Ascending aorta (tissue), 2 donors: Measurements from ENCODE around the gene SIGLECL1. TPM values are rescaled to one million over a fixed set of nuclear protein-coding genes. Genes with fewer than 3 reads are reported as not detected.

Experiments
- DNase-seq, 2 donors: peaks; one replicate each; pipeline ENCODE4 v3.0.0-alpha.2; 2019; ENCODE audit warnings: low spot score in 2 of 2
- H3K27ac ChIP-seq, 2 donors: fragments of 200-600 bp; sonication (generic); one replicate each; pipeline ENCODE4 v1.5.1; 2016 to 2017; ENCODE audit warnings: mild to moderate bottlenecking in 1 of 2
- H3K27me3 ChIP-seq: fragments of 200-600 bp; sonication (generic); one replicate; pipeline ENCODE4 v1.5.1; 2017
- H3K36me3 ChIP-seq, 2 donors: fragments of 200-600 bp; sonication (generic); one replicate each; pipeline ENCODE4 v1.5.1; 2016
- H3K4me1 ChIP-seq, 2 donors: fragments of 200-600 bp; sonication (generic); one replicate each; pipeline ENCODE4 v1.5.1; 2016 to 2017; ENCODE audit warnings: mild to moderate bottlenecking in 1 of 2
- H3K4me3 ChIP-seq, 2 donors: fragments of 200-600 bp; sonication (generic); one replicate each; pipeline ENCODE4 v1.5.1; 2016 to 2017; ENCODE audit warnings: mild to moderate bottlenecking in 1 of 2
- H3K9me3 ChIP-seq, 2 donors: fragments of 200-600 bp; sonication (generic); one replicate each; pipeline ENCODE4 v1.5.1; 2016
- CTCF ChIP-seq, 3 experiments: fragments of 200-600 bp in 2 of 3; fragments of 450-650 bp in 1 of 3; sonication (generic) in 2 of 3; IDR thresholded peaks; one replicate each; pipeline ENCODE4 v1.5.1; 2016 to 2019; ENCODE audit warnings: antibody characterized with exemption in 3 of 3, mild to moderate bottlenecking in 1 of 3, moderate library complexity in 1 of 3
- intact Hi-C: fragments of 100-400 bp; cut with DNase I; formaldehyde crosslinking; loops from one replicate; pipeline ENCODE4 v1.15.1; 2023
- total RNA-seq: library from RNA; depleted of rRNA; stranded (reverse); fragments of >200 nt; gene quantifications from one replicate; pipeline ENCODE4 v1.1.0, GENCODE V29; 2016

The SIGLECL1 gene
- total RNA-seq: not detected

GRCh38 chr19:51250786-51251467, at the start of gene SIGLECL1:
Gene SIGLECL1 (plus strand): TSS chr19:51251080. CDS start chr19:51264073, 12,993 bp downstream.
- no peaks in the 10 kb centered on the region for H3K4me1 ChIP-seq
- TF ChIP-seq CTCF (IDR thresholded peaks at IDR 0.05): no peak
- no peaks in the 10 kb centered on the region for H3K36me3 ChIP-seq
- intact Hi-C loops: no loop called here
- H3K27ac ChIP-seq: no peak within 1 kb of the TSS
- no peaks in the 10 kb centered on the region for H3K9me3 ChIP-seq
- no peaks in the 10 kb centered on the region for H3K27me3 ChIP-seq
- no peak within 1 kb of the TSS for H3K4me3 ChIP-seq
- DNase-seq: no peak

- H3K4me3 ChIP-seq: no peak overlapping the region
- H3K4me1 ChIP-seq: no peaks in the 10 kb centered on the region
- H3K27me3 ChIP-seq: no peaks in the 10 kb centered on the region
- no peaks in the 10 kb centered on the region for H3K9me3 ChIP-seq
- H3K36me3 ChIP-seq: no peaks in the 10 kb centered on the region
- intact Hi-C loops: no loop called here
- H3K27ac ChIP-seq: no peak overlapping the region
- TF ChIP-seq CTCF (IDR thresholded peaks at IDR 0.05): no peak
- no peak for DNase-seq
Observed at GRCh38 chr19:51201712-51202111, 49.2 kb upstream of the SIGLECL1 start.

GRCh38 chr19:51203916-51204315, 47.0 kb upstream of the SIGLECL1 start:
- Histone ChIP-seq H3K4me1 (no peaks in the 10 kb centered on the region), H3K9me3 (no peaks in the 10 kb centered on the region), H3K36me3 (no peaks in the 10 kb centered on the region), H3K27me3 (no peaks in the 10 kb centered on the region), H3K4me3 (no peak overlapping the region), H3K27ac (no peak overlapping the region)
- DNase-seq: no peak
- intact Hi-C loops: no loop called here
- no peak for TF ChIP-seq CTCF (IDR thresholded peaks at IDR 0.05)

GRCh38 chr19:51204321-51204720, 46.6 kb upstream of the SIGLECL1 start:
- no peak overlapping the region for H3K27ac ChIP-seq
- H3K36me3 ChIP-seq: no peaks in the 10 kb centered on the region
- no peaks in the 10 kb centered on the region for H3K4me1 ChIP-seq
- TF ChIP-seq CTCF (IDR thresholded peaks at IDR 0.05): no peak
- no peaks in the 10 kb centered on the region for H3K9me3 ChIP-seq
- no peak overlapping the region for H3K4me3 ChIP-seq
- no peak for DNase-seq
- H3K27me3 ChIP-seq: no peaks in the 10 kb centered on the region
- intact Hi-C loops: no loop called here

- no peaks in the 10 kb centered on the region for H3K36me3 ChIP-seq
- H3K4me3 ChIP-seq: no peak overlapping the region
- no peaks in the 10 kb centered on the region for H3K4me1 ChIP-seq
- no peak for TF ChIP-seq CTCF (IDR thresholded peaks at IDR 0.05)
- DNase-seq: no peak
- H3K27me3 ChIP-seq: no peaks in the 10 kb centered on the region
- intact Hi-C loops: no loop called here
- H3K27ac ChIP-seq: no peak overlapping the region
- H3K9me3 ChIP-seq: no peaks in the 10 kb centered on the region
Observed at GRCh38 chr19:51207747-51208146, 43.1 kb upstream of the SIGLECL1 start.
